C4-2B (cell line): ENCODE measurements around the gene KIR2DL4.
"Not testable (repeated sequence)": the region's sequence is repeated elsewhere in the genome, so short reads cannot be mapped to it uniquely, and the experiment has no call there.

Experiments used
- H3K27ac ChIP-seq: fragments of 450-650 bp; 2 replicates; pipeline ENCODE4 v1.5.1; 2017
- ZFX ChIP-seq: fragments of 450-650 bp; IDR thresholded peaks from 2 replicates; pipeline ENCODE4 v1.6.1; 2017
- TF ChIP-seq, protein P1 (sequence below): fragments of 450-650 bp; conservative IDR thresholded peaks from 2 replicates; pipeline ENCODE4 v1.5.1; 2017; ENCODE audit warnings: mild to moderate bottlenecking

KIR2DL4 gene

DNA sequence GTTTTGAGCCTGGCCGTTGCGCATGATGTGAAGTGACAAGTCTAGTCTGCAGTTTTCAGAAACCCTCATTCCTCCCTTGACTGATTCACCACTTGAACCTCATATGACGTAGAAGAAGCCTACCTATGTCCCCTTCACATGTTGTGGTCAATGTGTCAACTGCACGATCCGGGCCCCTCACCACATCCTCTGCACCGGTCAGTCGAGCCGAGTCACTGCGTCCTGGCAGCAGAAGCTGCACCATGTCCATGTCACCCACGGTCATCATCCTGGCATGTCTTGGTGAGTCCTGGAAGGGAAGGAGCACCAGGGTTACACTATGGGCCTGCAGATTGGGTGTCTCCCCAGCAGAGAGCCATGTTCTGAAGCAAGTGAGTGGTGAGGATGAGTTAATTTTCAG, at the start of gene KIR2DL4:
KIR2DL4 (plus strand) TSS at position 201 of the 400 bp plus-strand sequence; CDS start at position 243, 42 bp downstream.
- TF ChIP-seq, protein P1, sequence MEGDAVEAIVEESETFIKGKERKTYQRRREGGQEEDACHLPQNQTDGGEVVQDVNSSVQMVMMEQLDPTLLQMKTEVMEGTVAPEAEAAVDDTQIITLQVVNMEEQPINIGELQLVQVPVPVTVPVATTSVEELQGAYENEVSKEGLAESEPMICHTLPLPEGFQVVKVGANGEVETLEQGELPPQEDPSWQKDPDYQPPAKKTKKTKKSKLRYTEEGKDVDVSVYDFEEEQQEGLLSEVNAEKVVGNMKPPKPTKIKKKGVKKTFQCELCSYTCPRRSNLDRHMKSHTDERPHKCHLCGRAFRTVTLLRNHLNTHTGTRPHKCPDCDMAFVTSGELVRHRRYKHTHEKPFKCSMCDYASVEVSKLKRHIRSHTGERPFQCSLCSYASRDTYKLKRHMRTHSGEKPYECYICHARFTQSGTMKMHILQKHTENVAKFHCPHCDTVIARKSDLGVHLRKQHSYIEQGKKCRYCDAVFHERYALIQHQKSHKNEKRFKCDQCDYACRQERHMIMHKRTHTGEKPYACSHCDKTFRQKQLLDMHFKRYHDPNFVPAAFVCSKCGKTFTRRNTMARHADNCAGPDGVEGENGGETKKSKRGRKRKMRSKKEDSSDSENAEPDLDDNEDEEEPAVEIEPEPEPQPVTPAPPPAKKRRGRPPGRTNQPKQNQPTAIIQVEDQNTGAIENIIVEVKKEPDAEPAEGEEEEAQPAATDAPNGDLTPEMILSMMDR, result no peak
- TF ChIP-seq ZFX, result no peak
- H3K27ac ChIP-seq, result no peak within 1 kb of the TSS

DNA sequence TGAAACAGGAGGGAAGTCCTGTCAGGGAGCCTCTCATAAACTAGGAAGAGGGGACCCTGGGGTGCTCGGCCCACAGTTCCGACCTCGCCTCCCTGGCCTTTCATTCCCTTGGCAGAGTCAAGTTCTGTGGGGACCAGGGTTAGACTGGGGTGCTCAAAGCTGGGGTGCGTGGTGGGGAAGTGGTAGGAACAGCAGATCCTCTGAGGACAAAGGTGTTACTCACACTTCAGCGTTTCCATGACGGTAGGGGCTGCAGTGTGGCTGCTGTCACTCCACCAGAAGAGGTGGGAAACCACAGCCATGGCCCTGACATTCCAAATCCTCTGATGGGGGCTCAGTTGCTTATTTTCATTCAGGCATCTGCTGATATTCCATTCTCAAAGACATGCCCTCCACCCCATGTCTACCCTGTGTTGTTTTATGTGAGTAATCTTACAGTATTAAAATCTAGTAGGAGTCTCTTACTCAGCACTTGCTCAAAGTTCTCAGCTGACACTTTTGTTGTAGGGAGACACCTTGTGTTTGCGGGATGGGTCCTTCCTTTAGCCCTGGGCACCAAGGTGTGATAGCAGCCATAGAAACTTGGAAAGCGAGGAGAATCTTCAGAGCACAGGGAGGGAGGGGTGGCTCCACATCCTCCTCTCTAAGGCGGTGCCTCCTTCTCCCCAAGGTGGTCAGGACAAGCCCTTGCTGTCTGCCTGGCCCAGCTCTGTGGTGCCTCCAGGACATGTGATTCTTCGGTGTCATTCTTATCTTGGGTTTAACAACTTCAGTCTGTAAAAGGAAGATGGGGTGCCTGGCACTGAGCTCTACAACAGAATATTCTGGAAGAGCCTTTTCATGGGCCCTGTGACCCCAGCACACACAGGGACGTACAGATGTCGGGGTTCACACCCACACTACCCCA, 47.0 kb upstream of the KIR2DL4 start:
- not testable (repeated sequence) for H3K27ac ChIP-seq

DNA sequence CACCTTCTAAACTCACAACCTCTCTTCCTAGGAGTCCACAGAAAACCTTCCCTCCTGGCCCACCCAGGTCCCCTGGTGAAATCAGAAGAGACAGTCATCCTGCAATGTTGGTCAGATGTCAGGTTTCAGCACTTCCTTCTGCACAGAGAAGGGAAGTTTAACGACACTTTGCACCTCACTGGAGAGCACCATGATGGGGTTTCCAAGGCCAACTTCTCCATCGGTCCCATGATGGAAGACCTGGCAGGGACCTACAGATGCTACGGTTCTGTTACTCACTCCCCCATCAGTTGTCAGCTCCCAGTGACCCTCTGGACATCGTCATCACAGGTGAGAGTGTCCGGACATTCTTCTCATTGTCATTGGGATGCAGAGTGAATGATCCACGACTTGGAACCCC, 44.8 kb upstream of the KIR2DL4 start:
- not testable (repeated sequence) for H3K27ac ChIP-seq

DNA sequence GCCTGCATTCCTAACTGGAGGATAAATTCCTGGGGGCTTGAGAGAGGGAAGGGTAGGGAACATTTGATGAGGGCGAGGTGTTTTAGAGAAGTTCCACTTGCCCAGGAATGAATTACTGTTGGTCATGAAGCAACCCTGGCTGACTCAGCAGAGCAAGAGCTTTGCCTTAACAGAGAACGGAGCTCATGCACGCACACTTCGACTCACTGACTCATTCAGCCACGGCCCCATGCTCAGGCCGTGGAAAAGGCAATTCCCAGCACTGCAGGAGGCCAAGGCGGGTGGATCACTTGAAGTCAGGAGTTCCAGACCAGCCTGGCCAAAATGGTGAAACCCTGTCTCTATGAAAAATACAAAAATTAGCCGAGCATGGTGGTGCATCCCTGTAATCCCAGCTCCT, 39.2 kb upstream of the KIR2DL4 start:
- H3K27ac ChIP-seq, result not testable (repeated sequence)

DNA sequence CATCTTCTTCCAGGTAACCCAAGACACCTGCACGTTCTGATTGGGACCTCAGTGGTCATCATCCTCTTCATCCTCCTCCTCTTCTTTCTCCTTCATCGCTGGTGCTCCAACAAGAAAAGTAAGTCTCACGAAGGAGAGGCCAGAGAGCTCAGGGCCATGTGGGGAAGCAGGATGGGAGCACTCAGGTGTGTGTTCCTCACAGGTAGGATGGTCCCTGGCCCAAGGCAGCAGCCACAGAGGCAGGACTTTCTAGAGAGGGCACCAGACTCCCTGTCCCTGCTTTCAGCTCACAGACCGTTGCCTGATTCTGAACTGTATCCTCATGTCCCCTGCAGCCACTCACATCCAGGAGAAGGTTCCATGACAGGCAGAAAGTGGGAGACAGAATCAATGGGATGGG, 36.9 kb upstream of the KIR2DL4 start:
- H3K27ac ChIP-seq, result not testable (repeated sequence)

DNA sequence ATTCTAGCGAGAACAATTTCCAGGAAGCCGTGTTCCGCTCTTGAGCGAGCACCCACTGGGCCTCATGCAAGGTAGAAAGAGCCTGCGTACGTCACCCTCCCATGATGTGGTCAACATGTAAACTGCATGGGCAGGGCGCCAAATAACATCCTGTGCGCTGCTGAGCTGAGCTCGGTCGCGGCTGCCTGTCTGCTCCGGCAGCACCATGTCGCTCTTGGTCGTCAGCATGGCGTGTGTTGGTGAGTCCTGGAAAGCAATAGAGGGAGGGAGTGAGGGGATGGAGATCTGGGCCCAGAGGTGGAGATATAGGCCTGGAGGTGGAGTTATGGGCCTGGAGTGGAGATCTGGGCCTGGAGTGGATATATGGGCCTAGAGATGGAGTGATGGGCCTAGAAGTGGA, 33.8 kb upstream of the KIR2DL4 start, which contains the start of gene KIR2DL1:
KIR2DL1 (plus strand) TSS at position 148 of the 400 bp plus-strand sequence; CDS start at position 206, 58 bp downstream.
- not testable (repeated sequence) for H3K27ac ChIP-seq

DNA sequence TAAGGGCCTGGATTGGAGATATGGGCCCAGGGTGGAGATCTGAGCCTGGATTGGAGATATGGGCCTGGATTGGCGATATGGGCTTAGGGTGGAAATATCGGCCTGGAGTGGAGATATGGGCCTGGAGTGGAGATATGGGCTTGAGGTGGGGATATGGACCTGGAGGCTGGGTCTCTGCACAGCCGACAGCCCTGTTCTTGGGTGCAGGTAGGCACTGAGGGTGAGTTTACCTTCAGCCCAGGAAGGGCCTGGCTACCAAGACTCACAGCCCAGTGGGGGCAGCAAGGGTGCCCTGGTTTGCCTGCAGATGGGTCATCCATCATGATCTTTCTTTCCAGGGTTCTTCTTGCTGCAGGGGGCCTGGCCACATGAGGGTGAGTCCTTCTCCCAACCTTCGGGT, 32.9 kb upstream of the KIR2DL4 start:
- H3K27ac ChIP-seq, result not testable (repeated sequence)

DNA sequence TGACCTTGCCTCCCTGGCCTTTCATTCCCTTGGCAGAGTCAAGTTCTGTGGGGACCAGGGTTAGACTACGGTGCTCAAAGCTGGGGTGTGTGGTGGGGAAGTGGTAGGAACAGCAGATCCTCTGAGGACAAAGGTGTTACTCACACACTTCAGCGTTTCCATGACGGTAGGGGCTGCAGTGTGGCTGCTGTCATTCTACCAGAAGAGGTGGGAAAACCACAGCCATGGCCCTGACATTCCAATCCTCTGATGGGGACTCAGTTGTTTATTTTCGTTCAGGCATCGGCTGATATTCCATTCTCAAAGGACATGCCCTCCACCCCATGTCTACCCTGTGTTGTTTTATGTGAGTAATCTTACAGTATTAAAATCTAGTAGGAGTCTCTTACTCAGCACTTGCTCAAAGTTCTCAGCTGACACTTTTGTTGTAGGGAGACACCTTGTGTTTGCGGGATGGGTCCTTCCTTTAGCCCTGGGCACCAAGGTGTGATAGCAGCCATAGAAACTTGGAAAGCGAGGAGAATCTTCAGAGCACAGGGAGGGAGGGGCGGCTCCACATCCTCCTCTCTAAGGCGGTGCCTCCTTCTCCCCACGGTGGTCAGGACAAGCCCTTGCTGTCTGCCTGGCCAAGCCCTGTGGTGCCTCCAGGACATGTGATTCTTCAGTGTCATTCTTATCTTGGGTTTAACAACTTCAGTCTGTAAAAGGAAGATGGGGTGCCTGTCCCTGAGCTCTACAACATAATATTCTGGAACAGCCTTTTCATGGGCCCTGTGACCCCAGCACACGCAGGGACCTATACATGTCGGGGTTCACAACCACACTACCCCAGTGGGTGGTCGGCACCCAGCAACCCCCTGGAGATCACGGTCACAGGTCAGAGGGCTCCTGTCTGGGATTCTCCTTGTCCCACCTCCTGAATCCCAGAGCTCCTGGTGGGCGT, 32.1 kb upstream of the KIR2DL4 start:
- not testable (repeated sequence) for H3K27ac ChIP-seq

DNA sequence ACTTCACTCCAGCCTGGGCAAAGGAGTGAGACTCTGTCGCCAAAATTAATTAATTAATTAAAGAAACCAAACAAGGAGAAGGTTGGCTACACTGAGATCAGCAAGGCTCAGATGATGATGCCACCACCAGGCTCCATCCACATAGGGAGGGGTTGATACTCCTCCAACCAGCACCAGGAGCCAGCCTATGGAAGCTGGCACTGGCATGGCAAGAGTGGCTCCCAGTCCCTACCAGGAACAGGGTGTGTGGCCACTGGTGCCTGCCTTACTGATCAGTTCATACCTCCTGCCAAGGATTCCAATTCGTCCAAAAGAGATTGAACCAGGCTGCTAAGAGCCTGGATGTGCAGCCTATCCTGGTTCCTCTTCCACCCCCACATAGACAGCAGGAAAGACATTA, 30.7 kb upstream of the KIR2DL4 start:
- H3K27ac ChIP-seq, result not testable (repeated sequence)

DNA sequence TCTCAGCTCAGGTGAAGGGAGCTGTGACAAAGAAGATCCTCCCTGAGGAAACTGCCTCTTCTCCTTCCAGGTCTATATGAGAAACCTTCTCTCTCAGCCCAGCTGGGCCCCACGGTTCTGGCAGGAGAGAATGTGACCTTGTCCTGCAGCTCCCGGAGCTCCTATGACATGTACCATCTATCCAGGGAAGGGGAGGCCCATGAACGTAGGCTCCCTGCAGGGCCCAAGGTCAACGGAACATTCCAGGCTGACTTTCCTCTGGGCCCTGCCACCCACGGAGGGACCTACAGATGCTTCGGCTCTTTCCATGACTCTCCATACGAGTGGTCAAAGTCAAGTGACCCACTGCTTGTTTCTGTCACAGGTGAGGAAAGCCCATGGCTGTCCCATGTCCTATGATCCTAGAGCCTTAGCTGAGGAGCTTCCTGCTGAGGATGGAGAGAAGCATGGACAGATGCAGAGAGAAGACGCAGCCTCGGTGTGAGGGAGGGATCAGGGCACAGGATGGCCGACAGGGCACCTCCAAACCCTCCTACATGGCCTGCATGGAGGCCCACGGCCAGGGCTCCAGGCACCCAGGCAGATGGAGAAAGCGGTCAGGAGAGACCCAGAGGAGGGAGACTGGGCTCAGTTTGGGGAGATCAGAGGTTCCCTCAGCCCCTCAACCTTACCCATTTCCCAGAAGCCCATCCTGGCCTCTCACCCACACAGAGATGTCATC, 28.2 kb upstream of the KIR2DL4 start:
- not testable (repeated sequence) for H3K27ac ChIP-seq

DNA sequence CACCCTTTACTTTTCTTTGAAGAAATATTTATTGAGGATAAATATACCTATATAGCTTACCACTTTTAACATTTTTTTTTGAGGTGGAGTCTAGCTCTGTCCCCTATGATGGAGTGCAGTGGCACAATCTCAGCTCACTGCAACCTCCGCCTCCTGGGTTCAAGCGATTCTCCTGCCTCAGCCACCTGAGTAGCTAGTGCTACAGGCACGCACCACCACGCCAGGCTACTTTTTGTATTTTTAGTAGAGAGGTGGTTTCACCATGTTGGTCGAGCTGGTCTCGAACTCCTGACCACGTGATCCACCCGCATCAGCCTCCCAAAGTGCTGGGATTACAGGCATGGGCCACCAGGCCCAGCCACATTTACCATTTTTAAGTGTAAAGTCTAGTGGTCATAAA, 27.6 kb upstream of the KIR2DL4 start:
- H3K27ac ChIP-seq, result not testable (repeated sequence)

DNA sequence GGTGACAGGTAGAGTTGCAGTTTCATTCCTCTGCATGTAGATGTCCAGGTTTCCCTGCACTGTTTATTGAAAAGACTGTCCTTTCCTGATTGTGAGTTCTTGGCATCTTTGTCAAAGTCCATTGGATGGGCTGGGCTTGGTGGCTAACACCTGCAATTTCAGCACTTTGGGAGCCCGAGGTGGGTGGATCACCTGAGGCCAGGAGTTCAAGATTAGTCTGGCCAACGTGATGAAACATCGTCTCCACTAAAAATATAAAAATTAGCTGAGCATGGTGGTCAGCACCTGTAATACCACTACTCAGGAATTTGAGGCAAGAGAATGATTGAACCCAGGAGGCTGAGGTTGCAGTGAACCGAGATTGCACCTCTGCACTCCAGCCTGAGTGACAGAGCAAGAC, 25.6 kb upstream of the KIR2DL4 start:
- not testable (repeated sequence) for H3K27ac ChIP-seq

DNA sequence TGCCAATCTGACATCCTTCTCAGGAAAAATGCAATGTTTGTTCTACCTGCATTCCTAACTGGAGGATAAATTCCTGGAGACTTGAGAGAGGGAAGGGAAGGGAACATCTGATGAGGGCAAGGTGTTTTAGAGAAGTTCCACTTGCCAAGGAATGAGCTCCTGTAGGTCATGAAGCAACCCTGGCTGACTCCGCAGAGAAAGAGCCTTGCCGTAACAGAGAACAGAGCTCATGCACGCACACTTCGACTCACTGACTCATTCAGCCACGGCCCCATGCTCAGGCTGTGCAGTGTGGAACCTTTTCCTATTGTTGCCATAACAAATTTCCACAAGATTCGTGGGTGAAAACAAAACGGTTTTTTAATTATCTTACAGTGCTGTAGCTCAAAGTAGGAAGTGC, 24.5 kb upstream of the KIR2DL4 start:
- not testable (repeated sequence) for H3K27ac ChIP-seq

DNA sequence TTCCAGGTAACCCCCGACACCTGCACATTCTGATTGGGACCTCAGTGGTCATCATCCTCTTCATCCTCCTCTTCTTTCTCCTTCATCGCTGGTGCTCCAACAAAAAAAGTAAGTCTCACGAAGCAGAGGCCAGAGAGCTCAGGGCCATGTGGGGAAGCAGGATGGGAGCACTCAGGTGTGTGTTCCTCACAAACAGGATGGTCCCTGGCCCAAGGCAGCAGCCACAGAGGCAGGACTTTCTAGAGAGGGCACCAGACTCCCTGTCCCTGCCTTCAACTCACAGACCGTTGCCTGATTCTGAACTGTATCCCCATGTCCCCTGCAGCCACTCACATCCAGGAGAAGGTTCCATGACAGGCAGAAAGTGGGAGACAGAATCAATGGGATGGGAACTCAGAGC, 20.5 kb upstream of the KIR2DL4 start:
- not testable (repeated sequence) for H3K27ac ChIP-seq

DNA sequence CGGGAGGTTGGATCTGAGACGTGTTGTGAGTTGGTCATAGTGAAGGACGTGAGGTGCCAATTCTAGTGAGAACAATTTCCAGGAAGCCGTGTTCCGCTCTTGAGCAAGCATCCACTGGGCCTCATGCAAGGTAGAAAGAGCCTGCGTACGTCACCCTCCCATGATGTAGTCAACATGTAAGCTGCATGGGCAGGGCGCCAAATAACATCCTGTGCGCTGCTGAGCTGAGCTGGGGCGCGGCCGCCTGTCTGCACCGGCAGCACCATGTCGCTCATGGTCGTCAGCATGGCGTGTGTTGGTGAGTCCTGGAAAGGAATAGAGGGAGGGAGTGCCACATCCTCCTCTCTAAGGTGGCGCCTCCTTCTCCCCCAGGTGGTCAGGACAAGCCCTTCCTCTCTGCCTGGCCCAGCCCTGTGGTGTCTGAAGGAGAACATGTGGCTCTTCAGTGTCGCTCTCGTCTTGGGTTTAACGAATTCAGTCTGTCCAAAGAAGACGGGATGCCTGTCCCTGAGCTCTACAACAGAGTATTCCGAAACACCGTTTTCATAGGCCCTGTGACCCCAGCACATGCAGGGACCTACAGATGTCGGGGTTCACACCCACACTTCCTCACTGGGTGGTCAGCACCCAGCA, 17.2 kb upstream of the KIR2DL4 start:
- H3K27ac ChIP-seq, result not testable (repeated sequence)

DNA sequence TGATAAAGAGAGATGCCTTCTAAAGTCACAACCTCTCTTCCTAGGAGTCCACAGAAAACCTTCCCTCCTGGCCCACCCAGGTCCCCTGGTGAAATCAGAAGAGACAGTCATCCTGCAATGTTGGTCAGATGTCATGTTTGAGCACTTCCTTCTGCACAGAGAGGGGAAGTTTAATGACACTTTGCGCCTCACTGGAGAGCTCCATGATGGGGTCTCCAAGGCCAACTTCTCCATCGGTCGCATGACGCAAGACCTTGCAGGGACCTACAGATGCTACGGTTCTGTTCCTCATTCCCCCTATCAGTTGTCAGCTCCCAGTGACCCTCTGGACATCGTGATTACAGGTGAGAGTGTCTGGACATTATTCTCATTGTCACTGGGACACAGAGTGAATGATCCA, 15.3 kb upstream of the KIR2DL4 start:
- H3K27ac ChIP-seq, result not testable (repeated sequence)
